Neuronal stem cell (in vitro differentiated cells): ENCODE data around the gene CTNNA3.

Experiments used
- DNase-seq: peaks from one replicate; pipeline ENCODE4 v3.0.0-alpha.2; 2013; ENCODE audit warnings: low spot score
- H2AFZ ChIP-seq: one replicate; pipeline ENCODE4 v1.6.1; 2013; ENCODE audit warnings: mild to moderate bottlenecking, low read length, inconsistent platforms
- H2AK5ac ChIP-seq: 2 replicates; pipeline ENCODE4 v1.6.1; 2013; ENCODE audit warnings: low read depth, mild to moderate bottlenecking, inconsistent platforms, low read length, moderate library complexity, mixed read lengths
- H2BK120ac ChIP-seq: 2 replicates; pipeline ENCODE4 v1.6.1; 2013; ENCODE audit warnings: low read depth, mild to moderate bottlenecking, inconsistent platforms, low read length, moderate library complexity, mixed read lengths
- H2BK12ac ChIP-seq: one replicate; pipeline ENCODE4 v1.6.1; 2013; ENCODE audit warnings: low read length, inconsistent platforms
- H2BK15ac ChIP-seq: 2 replicates; pipeline ENCODE4 v1.6.1; 2013; ENCODE audit warnings: mild to moderate bottlenecking, low read length, inconsistent platforms, mixed read lengths
- H2BK5ac ChIP-seq: one replicate; pipeline ENCODE4 v1.6.1; 2013; ENCODE audit warnings: inconsistent platforms, mild to moderate bottlenecking, low read length, moderate library complexity
- H3K14ac ChIP-seq: one replicate; pipeline ENCODE4 v1.6.1; 2013; ENCODE audit warnings: low read length, inconsistent platforms
- H3K18ac ChIP-seq: 2 replicates; pipeline ENCODE4 v1.6.1; 2013; ENCODE audit warnings: low read length, inconsistent platforms
- H3K23ac ChIP-seq: 2 replicates; pipeline ENCODE4 v1.6.1; 2013; ENCODE audit warnings: low read depth, mild to moderate bottlenecking, mixed read lengths, low read length, inconsistent platforms; ENCODE audit not compliant: poor library complexity
- H3K27ac ChIP-seq: replicated peaks from 3 replicates; pipeline ENCODE4 v1.5.1; 2013; ENCODE audit warnings: low read length, inconsistent platforms
- H3K27me3 ChIP-seq, 3 experiments: 2 replicates each; pipeline ENCODE4 v1.6.1; 2013; ENCODE audit warnings: low read length in 3 of 3, mild to moderate bottlenecking in 2 of 3, inconsistent platforms in 1 of 3, low read depth in 1 of 3, mixed read lengths in 1 of 3, moderate library complexity in 1 of 3; ENCODE audit not compliant: control insufficient read depth in 3 of 3, insufficient read depth in 3 of 3
- H3K36me3 ChIP-seq, 2 donors: replicated peaks in 1 of 2; 2 replicates each; pipeline ENCODE4 v1.6.1; 2013; ENCODE audit warnings: low read length in 2 of 2; ENCODE audit not compliant: control insufficient read depth in 2 of 2, insufficient read depth in 2 of 2
- H3K4ac ChIP-seq: 2 replicates; pipeline ENCODE4 v1.6.1; 2013; ENCODE audit warnings: inconsistent platforms, mild to moderate bottlenecking, low read length, moderate library complexity
- H3K4me1 ChIP-seq, 2 donors: 1 replicate in 1 of 2; 2 replicates in 1 of 2; pipeline ENCODE4 v1.6.1; 2013; ENCODE audit warnings: low read length in 2 of 2, low read depth in 1 of 2; ENCODE audit not compliant: control insufficient read depth in 2 of 2, insufficient read depth in 1 of 2
- H3K4me2 ChIP-seq: one replicate; pipeline ENCODE4 v1.6.1; 2013; ENCODE audit warnings: mild to moderate bottlenecking, low read length, inconsistent platforms; ENCODE audit not compliant: insufficient read depth, poor library complexity, severe bottlenecking
- H3K4me3 ChIP-seq, 2 donors: 2 replicates each; pipeline ENCODE4 v1.5.1; 2013; ENCODE audit warnings: low read length in 2 of 2, mild to moderate bottlenecking in 2 of 2, inconsistent platforms in 1 of 2, moderate library complexity in 1 of 2
- H3K79me1 ChIP-seq: one replicate; pipeline ENCODE4 v1.6.1; 2013; ENCODE audit warnings: low read depth, mild to moderate bottlenecking, inconsistent platforms, low read length, moderate library complexity
- H3K9ac ChIP-seq: one replicate; pipeline ENCODE4 v1.6.1; 2013; ENCODE audit warnings: mild to moderate bottlenecking, low read depth, low read length, inconsistent platforms; ENCODE audit not compliant: poor library complexity
- H3K9me3 ChIP-seq, 2 donors: replicated peaks in 1 of 2; 2 replicates each; pipeline versions ENCODE3 to v1.6.1; 2013; ENCODE audit warnings: low read length in 2 of 2, mild to moderate bottlenecking in 2 of 2, inconsistent platforms in 1 of 2, low read depth in 1 of 2, mixed read lengths in 1 of 2, moderate library complexity in 1 of 2; ENCODE audit not compliant: control insufficient read depth in 2 of 2, insufficient read depth in 1 of 2
- H4K8ac ChIP-seq: one replicate; pipeline ENCODE4 v1.6.1; 2013; ENCODE audit warnings: low read depth, mild to moderate bottlenecking, inconsistent platforms, low read length, moderate library complexity
- H4K91ac ChIP-seq: one replicate; pipeline ENCODE4 v1.6.1; 2013; ENCODE audit warnings: low read length, low read depth, mild to moderate bottlenecking, inconsistent platforms; ENCODE audit not compliant: poor library complexity
- WGBS, 2 donors: extraction: QIAGEN DNeasy Blood & Tissue Kit; methylation state at CpG; one replicate each; pipeline ENCODE4 v1.1.7; 2013; ENCODE audit warnings: missing lambda C conversion rate in 2 of 2, mixed read lengths in 1 of 2; ENCODE audit not compliant: insufficient read length in 2 of 2, insufficient replicate concordance in 1 of 2; ENCODE audit errors: extremely low coverage in 2 of 2; 5-methylcytosine and 5-hydroxymethylcytosine counted together

The CTNNA3 gene

DNA sequence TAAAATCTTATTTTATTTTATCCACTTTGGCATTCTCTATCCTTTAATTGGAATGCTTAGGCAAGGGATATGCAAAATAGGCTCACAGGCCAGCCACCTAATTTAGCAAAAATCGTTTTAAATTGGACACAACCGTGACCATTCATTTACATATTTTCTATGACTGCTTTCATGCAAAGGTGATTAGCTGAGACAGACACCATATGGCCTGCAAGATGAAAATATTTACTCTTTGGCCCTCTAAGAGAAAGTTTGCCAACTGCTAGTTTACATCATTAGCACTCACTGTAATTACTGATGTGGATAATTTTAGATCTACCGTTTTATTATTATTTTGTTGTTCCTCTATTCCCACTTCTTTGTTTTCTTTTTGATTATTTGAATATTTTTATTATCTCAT, 1145.6 kb downstream of the CTNNA3 start:
- Histone ChIP-seq H2BK5ac (no peak overlapping the region), H3K9me3 (no peaks in the 10 kb centered on the region), H3K4me3 (no peak overlapping the region), H2BK12ac (no peak overlapping the region), H4K8ac (no peak overlapping the region), H3K9ac (no peak overlapping the region), H2AK5ac (no peak overlapping the region), H3K4me1 (no peaks in the 10 kb centered on the region), H3K14ac (no peak overlapping the region), H3K27ac (no peak overlapping the region), H3K36me3 (no peaks in the 10 kb centered on the region), H3K27me3 (no peaks in the 10 kb centered on the region), H4K91ac (no peak overlapping the region), H3K79me1 (no peaks in the 10 kb centered on the region), H3K23ac (no peak overlapping the region), H2BK15ac (no peak overlapping the region), H3K4me2 (no peak overlapping the region), H2BK120ac (no peak overlapping the region), H3K4ac (no peak overlapping the region), H3K18ac (no peak overlapping the region), H2AFZ (no peak overlapping the region)
- DNase-seq: no peak
- no CpG with 5 or more reads among the region's 3 CpGs for WGBS, 2 donors

DNA sequence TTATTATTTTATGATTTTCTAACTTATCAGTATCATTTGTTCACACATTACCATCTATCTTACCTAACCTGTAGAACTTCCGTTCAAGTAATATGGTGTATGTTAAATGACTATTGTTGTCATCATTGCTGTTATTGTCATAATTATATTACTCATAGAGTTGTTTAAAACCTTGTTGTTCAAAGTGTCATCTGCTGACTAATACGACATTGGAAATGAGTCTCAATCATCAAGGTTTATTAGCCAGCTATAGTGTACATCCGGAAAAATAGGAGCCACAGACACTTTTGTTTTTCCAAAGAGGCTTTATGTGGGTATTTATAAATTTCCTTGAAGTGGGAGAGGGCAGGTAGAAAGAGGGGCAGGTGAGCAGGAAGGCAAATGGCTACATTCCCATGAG, 1157.1 kb downstream of the CTNNA3 start:
- Histone ChIP-seq H3K79me1 (no peaks in the 10 kb centered on the region), H2BK12ac (no peak overlapping the region), H4K8ac (no peak overlapping the region), H4K91ac (no peak overlapping the region), H3K9ac (no peak overlapping the region), H3K27ac (no peak overlapping the region), H3K4me1 (no peaks in the 10 kb centered on the region), H2BK15ac (no peak overlapping the region), H2AFZ (no peak overlapping the region), H3K23ac (no peak overlapping the region), H3K4me2 (no peak overlapping the region), H3K14ac (no peak overlapping the region), H3K18ac (no peak overlapping the region), H2BK5ac (no peak overlapping the region), H3K9me3 (no peaks in the 10 kb centered on the region), H3K4me3 (no peak overlapping the region), H3K36me3 (no peaks in the 10 kb centered on the region), H2AK5ac (no peak overlapping the region), H3K27me3 (no peaks in the 10 kb centered on the region), H2BK120ac (no peak overlapping the region), H3K4ac (no peak overlapping the region)
- no peak for DNase-seq
- WGBS, 2 donors: no CpG with 5 or more reads among the region's 3 CpGs

DNA sequence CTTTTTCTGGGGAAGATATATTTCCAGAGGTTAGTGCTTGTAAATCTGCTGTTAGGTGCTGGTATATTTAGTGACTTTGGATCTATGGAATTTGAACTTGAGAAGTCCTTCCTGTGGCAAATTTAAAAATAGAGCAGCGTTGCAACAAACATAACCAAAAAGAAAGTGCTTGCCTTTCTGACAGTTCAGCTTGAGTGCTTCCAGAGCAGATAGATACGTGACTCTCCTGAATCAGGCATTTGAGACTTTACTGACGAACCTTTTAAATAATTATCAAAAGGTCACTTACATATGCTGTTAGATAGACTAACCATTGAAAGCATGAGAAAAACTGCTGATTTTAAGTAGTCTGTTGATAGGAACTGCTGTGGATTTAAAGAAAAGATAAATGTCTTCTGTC, 1157.6 kb downstream of the CTNNA3 start:
- no peak overlapping the region for H2BK12ac ChIP-seq
- no peak overlapping the region for H3K18ac ChIP-seq
- no peak overlapping the region for H2AFZ ChIP-seq
- H2AK5ac ChIP-seq: no peak overlapping the region
- no peak overlapping the region for H3K4me2 ChIP-seq
- no CpG with 5 or more reads among the region's 3 CpGs for WGBS, 2 donors
- no peak overlapping the region for H3K4ac ChIP-seq
- H3K23ac ChIP-seq: no peak overlapping the region
- no peak overlapping the region for H3K9ac ChIP-seq
- no peak overlapping the region for H4K91ac ChIP-seq
- no peak overlapping the region for H3K27ac ChIP-seq
- H4K8ac ChIP-seq: no peak overlapping the region
- H3K79me1 ChIP-seq: no peaks in the 10 kb centered on the region
- no peaks in the 10 kb centered on the region for H3K36me3 ChIP-seq
- DNase-seq: no peak
- H3K4me1 ChIP-seq: no peaks in the 10 kb centered on the region
- no peak overlapping the region for H2BK15ac ChIP-seq
- H2BK120ac ChIP-seq: no peak overlapping the region
- no peaks in the 10 kb centered on the region for H3K9me3 ChIP-seq
- no peak overlapping the region for H2BK5ac ChIP-seq
- no peak overlapping the region for H3K4me3 ChIP-seq
- H3K27me3 ChIP-seq: no peaks in the 10 kb centered on the region
- H3K14ac ChIP-seq: no peak overlapping the region

- H3K9ac ChIP-seq: no peak overlapping the region
- no peak overlapping the region for H3K18ac ChIP-seq
Measured at GRCh38 chr10:66537186-66537585, 1158.8 kb downstream of the CTNNA3 start.

More at GRCh38 chr10:66537186-66537585, 1158.8 kb downstream of the CTNNA3 start:
- Histone ChIP-seq H3K36me3 (no peaks in the 10 kb centered on the region), H3K4me2 (no peak overlapping the region), H2BK120ac (no peak overlapping the region), H3K14ac (no peak overlapping the region), H3K4me1 (no peaks in the 10 kb centered on the region), H3K27me3 (no peaks in the 10 kb centered on the region), H2AFZ (no peak overlapping the region), H2BK5ac (no peak overlapping the region), H4K91ac (no peak overlapping the region), H2BK15ac (no peak overlapping the region), H2BK12ac (no peak overlapping the region), H3K27ac (no peak overlapping the region), H3K9me3 (no peaks in the 10 kb centered on the region), H3K23ac (no peak overlapping the region), H3K4me3 (no peak overlapping the region), H3K4ac (no peak overlapping the region), H4K8ac (no peak overlapping the region), H2AK5ac (no peak overlapping the region), H3K79me1 (no peaks in the 10 kb centered on the region)
- no CpG with 5 or more reads among the region's 1 CpG for WGBS, 2 donors
- DNase-seq: no peak
